HG02610 (cell line): ENCODE results near the gene FAM217A.

Source experiments
- ATAC-seq: cut with Tn5 transposase; IDR thresholded peaks from one replicate; pipeline ENCODE4 v1.9.1; 2021; ENCODE audit warnings: mild to moderate bottlenecking, moderate library complexity; ENCODE audit not compliant: unreplicated experiment

The FAM217A gene

DNA sequence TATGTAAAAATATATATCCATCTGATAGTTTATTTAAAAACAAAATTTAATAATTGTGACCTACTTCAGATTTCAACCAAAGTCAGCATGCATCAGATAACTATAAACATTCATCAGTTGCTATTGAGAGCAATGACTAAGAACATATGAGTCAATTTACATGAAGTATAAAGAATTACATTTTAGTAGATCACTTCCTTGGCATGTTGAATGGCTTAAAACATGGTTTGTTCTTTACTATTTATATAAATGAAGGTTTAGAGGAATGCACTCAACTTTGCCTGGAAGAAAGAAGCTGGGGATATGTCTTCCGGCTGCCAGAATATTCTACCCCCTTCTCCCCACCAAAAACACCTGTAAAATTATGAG is 6.4 kb upstream of the FAM217A start:
- no peak for ATAC-seq

DNA sequence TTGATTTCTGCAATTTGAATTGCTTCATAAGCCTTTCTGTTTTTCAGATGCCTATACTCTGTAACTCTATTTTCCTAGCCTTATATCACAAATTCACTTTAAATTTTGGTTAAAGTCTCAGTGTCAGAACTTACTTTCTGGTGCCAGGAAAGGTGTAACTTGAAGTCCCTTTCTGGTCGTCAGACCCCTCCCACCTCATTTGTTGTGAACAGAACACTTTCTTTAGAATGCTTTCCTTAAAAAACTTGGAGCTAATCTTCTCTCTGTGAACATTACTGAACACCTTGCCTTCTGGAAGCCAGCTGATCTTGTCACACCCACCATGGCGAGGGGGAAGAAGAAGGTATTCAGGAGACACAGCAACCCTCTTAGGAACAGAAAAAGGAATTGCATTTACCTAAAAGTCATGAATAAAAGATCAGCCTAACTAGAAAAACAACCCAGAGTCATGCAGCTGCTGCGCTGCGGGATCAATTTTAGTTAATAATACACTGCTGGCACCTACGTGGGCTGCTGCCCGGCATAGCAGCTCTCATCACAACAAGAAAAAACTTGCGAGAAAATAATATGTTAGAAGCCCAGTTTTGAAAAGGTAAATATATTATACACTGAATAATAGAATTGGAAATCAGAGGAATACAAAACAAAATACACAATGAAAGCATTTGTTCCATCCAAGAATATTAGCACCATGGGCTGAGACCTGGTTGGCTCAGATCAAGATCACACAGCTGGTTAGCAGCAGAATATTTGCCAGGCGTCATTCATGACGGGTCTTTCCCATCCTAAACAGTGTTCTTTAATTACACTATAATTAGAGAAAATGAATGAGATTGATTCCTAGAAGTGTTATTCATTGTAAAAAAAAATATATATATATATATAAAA is 5.8 kb upstream of the FAM217A start:
- ATAC-seq = no peak

DNA sequence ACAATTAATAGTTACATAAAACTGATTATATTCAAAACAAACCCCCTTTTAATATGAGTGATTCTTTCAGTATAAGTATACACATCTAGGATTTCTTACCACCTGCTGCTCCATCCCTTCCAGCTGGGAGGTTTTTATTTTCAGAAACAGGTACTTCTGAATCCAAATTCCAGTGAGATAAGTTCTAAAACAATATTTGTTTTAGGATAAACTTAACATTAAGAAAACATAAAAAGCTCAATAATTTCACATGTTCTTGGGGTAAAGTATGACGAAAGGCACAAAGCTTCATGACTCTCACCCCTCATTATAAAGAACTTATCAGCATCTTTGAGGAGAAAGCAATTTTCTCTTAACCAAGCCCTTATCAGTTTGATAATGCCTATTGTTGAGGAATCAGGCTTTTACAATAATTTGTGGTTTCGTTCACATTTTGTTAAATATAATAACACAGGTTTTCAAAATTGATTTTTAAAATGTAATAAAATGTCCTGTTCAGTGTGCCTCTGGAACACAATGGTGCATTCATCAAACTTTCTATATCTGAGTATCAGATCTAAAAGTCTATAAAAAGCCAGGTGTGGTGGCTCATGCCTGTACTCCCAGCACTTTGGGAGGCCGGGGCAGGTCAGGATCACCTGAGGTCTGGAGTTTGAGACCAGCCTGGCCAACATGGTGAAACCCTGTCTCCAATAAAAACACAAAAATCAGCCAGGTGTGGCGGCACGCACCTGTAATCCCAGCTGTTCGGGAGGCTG is 4.3 kb downstream of the FAM217A start:
- ATAC-seq = no peak

DNA sequence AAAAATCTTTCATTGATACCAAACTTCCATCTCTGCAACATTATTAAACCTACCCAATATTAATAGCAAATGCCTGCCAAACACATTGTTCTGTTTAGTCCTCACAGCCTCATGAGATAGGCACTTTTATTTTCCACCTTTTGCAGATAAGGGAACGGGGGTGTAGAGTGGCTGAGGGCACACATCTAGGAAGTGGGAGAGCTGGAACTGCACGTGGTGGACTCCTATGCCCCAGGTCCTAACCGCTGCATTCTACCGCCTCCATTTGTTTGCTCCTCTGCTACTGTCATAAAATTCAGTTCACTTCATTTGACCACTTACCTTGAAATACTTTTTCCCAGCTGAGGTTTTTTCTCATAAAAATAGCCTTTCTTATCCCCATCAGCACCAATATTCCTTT is 7.6 kb downstream of the FAM217A start:
- no peak for ATAC-seq

DNA sequence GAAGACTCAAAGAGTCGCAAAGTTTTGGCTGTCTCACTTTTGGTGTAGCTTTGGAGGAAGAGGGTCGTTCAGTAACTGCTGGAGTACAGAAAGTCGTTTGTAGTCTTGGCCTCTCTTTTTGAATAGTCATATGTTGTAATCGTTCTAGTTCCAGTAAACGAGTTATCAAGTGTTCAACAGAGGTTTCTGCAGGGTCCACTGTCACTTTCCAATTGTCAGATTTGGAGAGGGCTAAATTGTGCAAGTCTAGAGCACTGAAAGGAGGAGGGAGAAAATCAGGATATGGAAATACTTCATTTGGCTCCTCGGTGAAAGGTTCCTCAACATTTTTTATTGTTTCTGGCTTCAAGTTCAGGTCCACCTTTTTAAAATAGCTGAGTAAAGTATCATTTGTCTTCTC is 9.7 kb downstream of the FAM217A start:
- ATAC-seq = no peak

DNA sequence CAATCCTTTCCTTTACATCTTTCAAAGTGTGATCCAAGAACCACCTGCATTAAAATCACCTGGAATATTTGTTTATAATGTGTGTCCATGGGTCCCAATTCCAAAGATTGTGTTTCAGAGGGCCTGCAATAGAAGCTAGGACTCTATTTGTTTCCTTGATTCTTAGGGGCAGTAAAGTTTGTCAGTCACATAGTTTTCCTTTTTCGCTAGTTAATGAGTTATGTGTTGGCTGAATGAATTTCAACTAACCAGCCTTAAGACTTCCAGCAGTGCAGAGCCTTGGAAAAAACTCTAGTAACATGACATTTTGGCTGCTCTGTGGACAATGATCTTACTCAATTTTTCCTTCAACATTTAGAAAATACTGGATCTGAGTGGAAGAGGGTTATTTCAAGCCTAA is 11.3 kb downstream of the FAM217A start:
- no peak for ATAC-seq

DNA sequence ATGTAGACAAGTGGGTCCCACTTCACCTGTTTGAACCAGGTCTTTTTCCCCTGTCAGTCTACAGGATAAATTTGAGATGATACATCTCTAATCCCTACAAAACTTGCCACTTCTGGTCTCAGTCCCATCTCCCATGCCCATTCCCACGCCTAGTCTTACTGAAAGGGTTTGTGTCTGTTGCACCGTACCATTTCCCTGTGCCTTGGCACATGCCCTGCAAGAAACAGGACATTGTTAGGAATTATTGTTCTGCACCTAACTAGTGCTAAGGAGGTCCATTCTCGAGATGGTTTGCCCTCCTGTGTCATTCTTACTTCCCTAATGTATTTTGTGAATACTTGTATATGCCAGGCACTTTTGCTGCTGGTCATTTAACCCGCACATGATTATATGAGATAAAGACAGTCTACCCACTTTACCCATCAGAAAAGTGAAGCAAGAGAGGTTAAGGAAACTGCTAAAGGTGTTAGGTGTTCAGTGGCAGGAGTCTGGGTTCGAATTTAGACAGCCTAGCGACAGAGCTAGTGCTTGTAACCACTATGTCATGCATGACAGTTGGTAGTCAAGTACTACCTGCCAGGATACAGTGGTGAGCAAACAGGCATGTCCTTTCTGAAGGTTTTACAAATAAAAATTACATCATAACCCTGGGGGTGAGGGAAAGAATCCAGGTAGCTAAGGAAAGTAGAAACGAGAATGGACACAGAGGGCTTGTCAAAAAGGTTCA is 12.7 kb downstream of the FAM217A start:
- ATAC-seq = no peak

DNA sequence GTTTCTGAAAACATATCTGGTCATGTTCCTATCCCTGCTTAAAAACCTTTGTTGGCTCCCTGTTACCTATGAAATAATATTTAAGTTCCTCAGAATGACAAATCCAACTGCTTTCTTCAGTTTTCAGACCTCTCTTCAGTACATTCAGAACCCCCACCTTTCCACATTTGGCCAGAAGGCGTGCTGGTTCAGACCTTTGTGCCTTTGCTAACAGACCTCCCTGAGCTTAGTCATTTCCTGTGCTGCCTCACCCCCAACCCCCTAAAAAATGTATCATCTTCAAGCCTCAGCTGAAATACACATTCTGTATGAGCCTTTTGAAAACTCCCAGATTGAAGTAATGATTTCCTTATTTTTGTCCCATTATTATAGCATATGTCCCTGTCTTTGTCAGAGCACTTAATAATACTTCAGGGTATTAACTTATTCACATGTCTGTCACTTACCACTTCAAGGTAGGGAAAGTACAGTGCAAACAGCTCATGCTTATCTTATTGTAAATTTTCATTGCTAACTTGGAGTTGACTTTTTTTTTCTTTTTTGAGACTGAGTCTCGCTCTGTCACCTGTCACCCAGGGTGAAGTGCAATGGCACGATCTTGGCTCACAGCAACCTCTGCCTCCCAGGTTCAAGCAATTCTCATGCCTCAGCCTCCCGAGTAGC is 19.7 kb downstream of the FAM217A start:
- ATAC-seq = peak; percentile 44

DNA sequence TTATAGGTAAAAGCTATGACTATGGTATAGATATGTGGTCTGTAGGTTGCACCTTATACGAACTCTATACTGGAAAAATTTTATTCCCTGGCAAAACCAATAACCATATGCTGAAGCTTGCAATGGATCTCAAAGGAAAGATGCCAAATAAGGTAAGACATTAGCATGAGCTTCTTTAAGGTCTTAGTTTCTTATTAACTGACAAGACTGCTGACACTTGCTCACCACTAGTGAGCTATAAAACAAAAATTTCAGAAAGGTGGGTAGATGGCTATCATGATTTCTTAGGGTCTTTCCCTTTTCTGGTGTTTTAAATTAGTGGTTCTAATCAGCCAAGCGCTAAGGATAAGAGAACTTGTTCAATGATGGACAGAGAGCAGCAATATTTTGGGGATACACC is 21.9 kb downstream of the FAM217A start:
- no peak for ATAC-seq

DNA sequence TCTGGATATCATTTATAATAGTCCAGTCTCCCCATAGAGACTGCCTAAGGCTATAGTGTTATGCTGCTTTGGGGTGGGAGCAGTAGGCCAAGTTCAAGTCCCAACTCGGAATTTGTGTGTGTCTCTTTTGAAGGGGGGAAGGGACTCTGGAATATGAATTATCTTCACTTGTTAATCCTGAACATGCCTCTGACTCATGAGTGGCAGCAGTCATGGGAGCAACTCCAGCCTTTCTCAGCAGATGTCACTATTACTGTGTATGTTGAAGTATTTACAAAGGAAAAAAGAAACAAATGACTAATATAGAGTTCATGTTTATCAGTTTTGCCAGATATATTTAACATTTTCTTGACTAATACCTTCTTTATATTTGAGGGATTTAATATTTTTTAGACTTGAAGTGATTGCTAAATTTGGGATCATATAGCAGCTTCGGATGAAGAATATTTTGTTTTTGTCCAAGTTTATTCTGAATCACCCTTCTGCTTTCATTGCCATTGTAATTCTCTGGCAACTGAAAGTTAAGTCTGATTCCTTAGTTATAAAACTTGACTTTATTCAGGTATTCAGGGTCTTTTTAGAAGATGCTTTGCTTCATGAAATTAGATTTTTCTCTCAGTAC is 23.4 kb downstream of the FAM217A start:
- no peak for ATAC-seq

DNA sequence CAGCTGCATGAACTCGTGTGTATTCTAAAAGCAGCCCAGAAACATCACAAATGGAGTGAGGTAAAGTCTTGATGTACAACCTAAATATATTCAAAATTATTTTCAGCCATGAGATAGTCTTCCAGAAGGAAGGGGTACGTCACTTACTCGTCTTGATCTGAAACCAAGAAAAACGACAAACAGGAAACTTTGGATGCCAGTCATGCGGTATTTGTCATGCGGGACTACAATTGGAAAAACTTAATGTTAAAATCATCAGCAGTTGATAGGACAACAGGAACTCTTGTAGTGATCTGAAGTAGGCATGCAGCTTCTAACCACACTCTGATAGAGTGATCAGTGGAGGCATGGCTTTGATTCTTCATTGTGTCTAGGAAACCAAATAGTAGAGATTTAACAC is 29.7 kb downstream of the FAM217A start:
- ATAC-seq = no peak

DNA sequence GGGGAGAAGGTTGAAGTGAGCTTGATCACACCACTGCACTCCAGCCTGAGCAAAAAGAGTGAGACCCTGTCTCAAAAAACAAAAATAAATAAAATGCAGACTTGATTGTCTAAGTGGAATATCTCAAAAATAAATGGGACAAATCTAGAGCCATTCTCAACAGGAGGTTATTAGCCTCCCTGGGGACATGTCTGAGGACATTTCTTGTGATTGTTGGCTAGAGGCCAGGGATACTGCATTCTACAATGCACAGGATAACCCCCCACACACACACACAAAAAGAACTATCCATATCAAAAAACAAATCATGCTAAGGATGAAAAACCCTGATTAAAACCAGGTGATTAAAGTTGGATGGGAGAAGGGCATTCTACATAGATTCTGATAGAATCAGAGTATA is 37.5 kb downstream of the FAM217A start:
- no peak for ATAC-seq

DNA sequence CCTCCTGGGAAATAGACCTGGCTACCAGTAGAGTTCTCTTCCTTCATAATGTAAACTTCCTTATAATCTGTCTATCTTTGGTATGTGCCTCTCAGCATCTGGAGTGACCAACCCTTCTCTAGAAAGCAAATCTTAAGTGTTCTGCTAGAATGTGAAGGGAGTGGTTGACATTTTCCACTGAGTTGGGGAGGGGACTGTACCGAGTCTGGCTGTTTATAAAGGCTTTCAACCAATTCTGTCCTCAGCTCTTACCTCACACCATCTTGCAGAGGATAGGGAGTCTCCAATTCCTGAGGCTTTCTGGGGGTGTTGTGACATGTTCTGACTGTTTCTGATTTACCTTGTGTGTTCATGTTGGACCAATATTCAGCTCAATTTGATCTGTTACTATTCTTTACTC is 39.6 kb downstream of the FAM217A start:
- no peak for ATAC-seq

DNA sequence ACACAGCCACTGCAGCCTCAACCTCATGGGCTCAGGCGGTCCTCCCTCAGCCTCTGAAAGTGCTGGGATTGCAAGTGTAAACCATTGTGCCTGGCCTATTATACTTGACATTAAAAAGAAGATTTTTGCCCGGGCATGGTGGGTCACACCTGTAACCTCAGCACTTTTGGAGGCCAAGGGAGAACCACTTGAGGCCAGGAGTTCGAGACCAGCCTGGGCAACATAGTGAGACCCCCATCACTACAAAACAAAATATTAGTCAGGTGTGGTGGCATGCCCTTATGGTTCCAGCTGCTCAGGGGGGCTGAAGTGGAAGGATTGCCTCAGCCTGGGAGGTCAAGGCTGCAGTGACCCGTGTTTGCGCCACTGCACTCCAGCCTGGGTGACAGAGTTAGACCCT is 42.4 kb downstream of the FAM217A start:
- ATAC-seq = no peak

DNA sequence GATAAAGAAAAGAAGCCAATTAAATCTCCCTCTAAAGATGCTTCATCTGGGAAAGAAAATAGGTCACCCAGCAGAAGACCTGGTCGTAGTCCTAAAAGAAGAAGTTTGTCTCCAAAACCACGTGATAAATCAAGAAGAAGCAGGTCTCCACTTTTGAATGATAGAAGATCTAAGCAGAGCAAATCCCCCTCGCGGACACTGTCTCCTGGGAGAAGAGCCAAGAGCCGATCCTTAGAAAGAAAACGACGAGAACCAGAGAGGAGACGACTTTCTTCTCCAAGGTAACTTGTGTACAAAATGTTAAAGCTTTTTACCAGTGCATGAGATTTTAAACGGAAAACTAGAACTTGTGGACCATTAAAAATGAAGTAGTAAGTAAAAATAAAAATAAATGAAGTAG is 46.5 kb downstream of the FAM217A start:
- ATAC-seq = no peak

DNA sequence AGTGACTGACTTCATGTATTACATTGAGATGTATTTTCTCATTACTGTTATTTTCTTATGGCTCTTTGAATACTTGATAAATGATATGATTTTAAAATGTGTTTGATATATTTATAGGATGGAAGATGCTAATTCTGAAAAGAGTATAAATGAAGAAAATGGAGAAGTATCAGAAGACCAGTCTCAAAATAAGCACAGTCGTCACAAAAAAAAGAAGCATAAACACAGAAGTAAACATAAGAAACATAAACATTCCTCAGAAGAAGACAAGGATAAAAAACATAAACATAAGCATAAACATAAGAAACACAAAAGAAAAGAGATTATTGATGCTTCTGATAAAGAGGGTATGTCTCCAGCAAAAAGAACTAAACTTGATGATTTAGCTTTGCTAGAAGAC is 47.5 kb downstream of the FAM217A start:
- ATAC-seq = no peak

DNA sequence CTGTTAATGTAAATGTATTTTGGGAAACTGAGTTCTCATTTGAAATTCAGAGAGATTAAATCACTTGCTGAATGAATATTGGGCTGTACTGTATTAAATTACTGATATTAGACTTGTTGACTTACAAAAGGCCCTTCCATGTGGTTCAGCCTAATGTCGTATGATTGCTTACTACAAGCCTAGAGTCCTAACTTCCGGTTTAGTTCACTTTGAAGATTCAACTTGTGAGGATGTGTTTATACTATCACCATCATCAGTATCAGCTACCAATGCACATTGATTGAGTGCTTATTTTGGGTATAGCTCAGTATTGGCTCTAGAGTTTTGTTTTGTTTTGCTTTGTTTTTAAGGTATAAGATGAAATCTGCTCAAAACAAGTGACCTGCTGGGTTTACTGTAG is 48.3 kb downstream of the FAM217A start:
- no peak for ATAC-seq

DNA sequence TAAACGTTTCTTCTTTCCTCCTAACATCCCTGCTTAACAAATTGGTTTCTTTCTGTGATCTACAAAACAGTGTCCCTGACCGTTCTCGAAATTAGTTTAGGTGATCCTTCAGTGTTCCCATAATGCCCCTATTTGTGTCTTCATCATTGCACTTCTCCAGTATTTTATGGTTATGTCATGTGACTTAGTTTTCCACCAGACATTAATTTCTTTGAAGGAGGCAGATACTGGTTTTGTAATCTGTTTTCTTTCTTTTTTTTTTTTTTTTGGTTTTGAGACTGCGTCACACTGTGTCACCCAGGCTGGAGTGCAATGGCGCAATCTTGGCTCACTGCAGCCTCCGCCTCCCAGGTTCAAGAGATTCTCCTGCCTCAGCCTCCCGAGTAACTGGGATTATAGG is 49.2 kb downstream of the FAM217A start:
- ATAC-seq = no peak

DNA sequence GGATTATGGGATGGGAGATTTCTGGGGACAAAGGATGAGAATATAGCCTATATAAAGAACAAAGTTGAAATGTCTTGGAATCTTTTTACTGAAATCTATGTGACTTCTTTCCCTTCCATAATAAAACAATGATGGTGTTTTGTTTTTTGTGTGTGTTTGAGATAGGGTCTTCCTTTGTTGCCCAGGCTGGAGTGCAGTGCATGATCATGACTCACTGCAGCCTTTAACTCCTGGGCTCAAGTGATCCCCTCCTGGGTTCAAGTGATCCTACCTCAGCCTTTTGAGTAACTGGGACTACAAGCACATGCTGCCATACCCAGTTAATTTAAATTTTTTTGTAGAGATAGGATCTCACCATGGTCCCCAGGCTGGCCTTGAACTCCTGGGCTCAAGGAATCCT is 50.9 kb downstream of the FAM217A start:
- no peak for ATAC-seq

DNA sequence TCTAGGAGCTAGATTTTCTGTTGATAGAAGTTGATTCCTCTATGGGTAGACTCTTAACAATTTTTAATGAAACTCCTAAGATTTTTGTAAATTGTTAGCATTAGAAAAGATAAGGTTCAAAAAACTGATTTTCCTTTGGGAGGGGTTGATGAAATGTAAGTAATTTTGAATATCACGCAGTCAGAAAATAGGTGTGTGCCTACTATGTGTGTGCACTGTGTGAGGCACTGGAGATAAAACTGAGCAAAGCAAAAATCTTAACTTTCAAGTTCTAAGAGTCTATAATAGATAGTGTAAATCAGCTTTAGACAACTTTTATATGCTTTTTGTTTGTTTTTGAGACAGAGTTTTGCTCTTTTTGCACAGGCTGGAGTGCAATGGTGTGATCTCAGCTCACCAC is 53.3 kb downstream of the FAM217A start:
- ATAC-seq = no peak

DNA sequence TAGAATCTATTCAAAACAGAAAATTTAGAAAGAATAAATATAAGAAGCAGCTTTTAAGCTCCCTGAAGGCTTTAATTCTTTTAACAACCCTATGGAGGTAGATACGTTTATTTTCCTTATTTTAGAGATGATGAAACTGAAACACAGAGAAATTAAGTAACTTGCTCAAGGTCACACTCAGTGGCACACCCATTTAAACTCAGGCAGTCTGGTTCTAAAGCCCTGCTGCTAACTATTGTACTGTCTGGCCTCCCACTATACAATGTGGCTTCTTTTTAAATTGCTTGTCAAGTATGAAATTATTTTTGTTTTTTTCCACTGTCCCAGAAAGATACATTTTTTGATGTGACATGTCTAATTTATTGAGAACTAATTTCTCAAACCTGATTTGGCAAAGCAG is 55.7 kb downstream of the FAM217A start:
- no peak for ATAC-seq
